Measurements from ENCODE around the gene CDH12.
"Not testable (repeated sequence)": the region's sequence is repeated elsewhere in the genome, so short reads cannot be mapped to it uniquely, and the experiment has no call there.

CDH12 gene

GRCh38 chr5:22212254-22212991, 640.7 kb downstream of the CDH12 start:
- no CpG with 5 or more reads among the region's 22 CpGs for WGBS (ENCODE audit: extremely low coverage, insufficient coverage, insufficient read length)
- H4K8ac ChIP-seq (ENCODE audit: low read depth, low read length); H3K4me3 ChIP-seq (ENCODE audit: low read depth, low read length); H3K27ac ChIP-seq (ENCODE audit: low read depth, low read length); H4K91ac ChIP-seq (ENCODE audit: low read depth, low read length); H2BK5ac ChIP-seq (ENCODE audit: low read depth, low read length, poor library complexity); H3K27me3 ChIP-seq (ENCODE audit: insufficient read depth, low read length); H3K36me3 ChIP-seq (ENCODE audit: control insufficient read depth in 1 of 2, insufficient read depth in 2 of 2, low read length in 2 of 2); H3K14ac ChIP-seq (ENCODE audit: low read length); H3K4me1 ChIP-seq (ENCODE audit: control insufficient read depth in 1 of 2, insufficient read depth in 2 of 2, low read length in 2 of 2); H4K12ac ChIP-seq (ENCODE audit: low read depth, low read length); H2AK5ac ChIP-seq (ENCODE audit: low read length); H3K4me2 ChIP-seq (ENCODE audit: low read length); H3K18ac ChIP-seq (ENCODE audit: low read length); H3K9me3 ChIP-seq (ENCODE audit: insufficient read depth, low read depth, low read length); DNase-seq; H2BK12ac ChIP-seq (ENCODE audit: low read length); H2AFZ ChIP-seq (ENCODE audit: insufficient read depth, low read length, poor library complexity); H2BK120ac ChIP-seq (ENCODE audit: insufficient read depth, low read length, poor library complexity); H3K79me1 ChIP-seq (ENCODE audit: low read length); H3K23ac ChIP-seq (ENCODE audit: low read length); H3K79me2 ChIP-seq (ENCODE audit: control insufficient read depth, insufficient read depth, low read length, poor library complexity); H3K9ac ChIP-seq (ENCODE audit: low read length); H3K4ac ChIP-seq (ENCODE audit: low read depth, low read length): not testable (repeated sequence)

- not testable (repeated sequence) for H3K9ac ChIP-seq (ENCODE audit: low read length); DNase-seq; H3K18ac ChIP-seq (ENCODE audit: low read length); H3K9me3 ChIP-seq (ENCODE audit: insufficient read depth, low read depth, low read length); H3K79me1 ChIP-seq (ENCODE audit: low read length); H3K79me2 ChIP-seq (ENCODE audit: control insufficient read depth, insufficient read depth, low read length, poor library complexity); H4K12ac ChIP-seq (ENCODE audit: low read depth, low read length); H4K8ac ChIP-seq (ENCODE audit: low read depth, low read length); H2AFZ ChIP-seq (ENCODE audit: insufficient read depth, low read length, poor library complexity); H2BK120ac ChIP-seq (ENCODE audit: insufficient read depth, low read length, poor library complexity); H2BK5ac ChIP-seq (ENCODE audit: low read depth, low read length, poor library complexity); H3K27me3 ChIP-seq (ENCODE audit: insufficient read depth, low read length); H2BK12ac ChIP-seq (ENCODE audit: low read length); H3K4me2 ChIP-seq (ENCODE audit: low read length); H3K4me3 ChIP-seq (ENCODE audit: low read depth, low read length); H4K91ac ChIP-seq (ENCODE audit: low read depth, low read length); H3K4ac ChIP-seq (ENCODE audit: low read depth, low read length); H3K27ac ChIP-seq (ENCODE audit: low read depth, low read length); H3K14ac ChIP-seq (ENCODE audit: low read length); H3K4me1 ChIP-seq (ENCODE audit: control insufficient read depth in 1 of 2, insufficient read depth in 2 of 2, low read length in 2 of 2); H3K23ac ChIP-seq (ENCODE audit: low read length); H2AK5ac ChIP-seq (ENCODE audit: low read length); H3K36me3 ChIP-seq (ENCODE audit: control insufficient read depth in 1 of 2, insufficient read depth in 2 of 2, low read length in 2 of 2)
- no CpG with 5 or more reads among the region's 2 CpGs for WGBS (ENCODE audit: extremely low coverage, insufficient coverage, insufficient read length)
Measured at GRCh38 chr5:22208463-22208862, 644.7 kb downstream of the CDH12 start.

GRCh38 chr5:22188651-22189050, 664.5 kb downstream of the CDH12 start:
- H3K27me3 ChIP-seq (ENCODE audit: insufficient read depth, low read length); H3K4me2 ChIP-seq (ENCODE audit: low read length); H3K27ac ChIP-seq (ENCODE audit: low read depth, low read length); H3K79me2 ChIP-seq (ENCODE audit: control insufficient read depth, insufficient read depth, low read length, poor library complexity); H3K23ac ChIP-seq (ENCODE audit: low read length); H3K4ac ChIP-seq (ENCODE audit: low read depth, low read length); H3K79me1 ChIP-seq (ENCODE audit: low read length); H2BK12ac ChIP-seq (ENCODE audit: low read length); H3K4me3 ChIP-seq (ENCODE audit: low read depth, low read length); H2BK120ac ChIP-seq (ENCODE audit: insufficient read depth, low read length, poor library complexity); H2AFZ ChIP-seq (ENCODE audit: insufficient read depth, low read length, poor library complexity); DNase-seq; H4K8ac ChIP-seq (ENCODE audit: low read depth, low read length); H2AK5ac ChIP-seq (ENCODE audit: low read length); H3K9me3 ChIP-seq (ENCODE audit: insufficient read depth, low read depth, low read length); H4K91ac ChIP-seq (ENCODE audit: low read depth, low read length); H2BK5ac ChIP-seq (ENCODE audit: low read depth, low read length, poor library complexity); H3K18ac ChIP-seq (ENCODE audit: low read length); H4K12ac ChIP-seq (ENCODE audit: low read depth, low read length); H3K14ac ChIP-seq (ENCODE audit: low read length); H3K36me3 ChIP-seq (ENCODE audit: control insufficient read depth in 1 of 2, insufficient read depth in 2 of 2, low read length in 2 of 2); H3K4me1 ChIP-seq (ENCODE audit: control insufficient read depth in 1 of 2, insufficient read depth in 2 of 2, low read length in 2 of 2); H3K9ac ChIP-seq (ENCODE audit: low read length): not testable (repeated sequence)
- WGBS (ENCODE audit: extremely low coverage, insufficient coverage, insufficient read length): no CpG with 5 or more reads among the region's 2 CpGs

GRCh38 chr5:22187632-22188228, 665.4 kb downstream of the CDH12 start:
- not testable (repeated sequence) for H2AFZ ChIP-seq (ENCODE audit: insufficient read depth, low read length, poor library complexity); H4K8ac ChIP-seq (ENCODE audit: low read depth, low read length); H3K79me2 ChIP-seq (ENCODE audit: control insufficient read depth, insufficient read depth, low read length, poor library complexity); H4K12ac ChIP-seq (ENCODE audit: low read depth, low read length); H3K14ac ChIP-seq (ENCODE audit: low read length); H3K4me3 ChIP-seq (ENCODE audit: low read depth, low read length); H3K27ac ChIP-seq (ENCODE audit: low read depth, low read length); H3K18ac ChIP-seq (ENCODE audit: low read length); H3K9me3 ChIP-seq (ENCODE audit: insufficient read depth, low read depth, low read length); H2BK12ac ChIP-seq (ENCODE audit: low read length); H3K36me3 ChIP-seq (ENCODE audit: control insufficient read depth in 1 of 2, insufficient read depth in 2 of 2, low read length in 2 of 2); H3K9ac ChIP-seq (ENCODE audit: low read length); H3K4me1 ChIP-seq (ENCODE audit: control insufficient read depth in 1 of 2, insufficient read depth in 2 of 2, low read length in 2 of 2); H2AK5ac ChIP-seq (ENCODE audit: low read length); H3K27me3 ChIP-seq (ENCODE audit: insufficient read depth, low read length); H3K79me1 ChIP-seq (ENCODE audit: low read length); H3K4me2 ChIP-seq (ENCODE audit: low read length); DNase-seq; H3K23ac ChIP-seq (ENCODE audit: low read length); H2BK5ac ChIP-seq (ENCODE audit: low read depth, low read length, poor library complexity); H4K91ac ChIP-seq (ENCODE audit: low read depth, low read length); H3K4ac ChIP-seq (ENCODE audit: low read depth, low read length); H2BK120ac ChIP-seq (ENCODE audit: insufficient read depth, low read length, poor library complexity)
- no CpG with 5 or more reads among the region's 4 CpGs for whole genome bisulfite sequencing (ENCODE audit: extremely low coverage, insufficient coverage, insufficient read length)

Data from trophoblast cell (in vitro differentiated cells and primary cell).